C4-2B (cell line): ENCODE results near the gene TK2.

Experiments used
- H3K27ac ChIP-seq: fragments of 450-650 bp; 2 replicates; pipeline ENCODE4 v1.5.1; 2017
- ZFX ChIP-seq: fragments of 450-650 bp; IDR thresholded peaks from 2 replicates; pipeline ENCODE4 v1.6.1; 2017
- TF ChIP-seq, protein P1 (sequence below): fragments of 450-650 bp; conservative IDR thresholded peaks from 2 replicates; pipeline ENCODE4 v1.5.1; 2017; ENCODE audit warnings: mild to moderate bottlenecking

The TK2 gene

DNA sequence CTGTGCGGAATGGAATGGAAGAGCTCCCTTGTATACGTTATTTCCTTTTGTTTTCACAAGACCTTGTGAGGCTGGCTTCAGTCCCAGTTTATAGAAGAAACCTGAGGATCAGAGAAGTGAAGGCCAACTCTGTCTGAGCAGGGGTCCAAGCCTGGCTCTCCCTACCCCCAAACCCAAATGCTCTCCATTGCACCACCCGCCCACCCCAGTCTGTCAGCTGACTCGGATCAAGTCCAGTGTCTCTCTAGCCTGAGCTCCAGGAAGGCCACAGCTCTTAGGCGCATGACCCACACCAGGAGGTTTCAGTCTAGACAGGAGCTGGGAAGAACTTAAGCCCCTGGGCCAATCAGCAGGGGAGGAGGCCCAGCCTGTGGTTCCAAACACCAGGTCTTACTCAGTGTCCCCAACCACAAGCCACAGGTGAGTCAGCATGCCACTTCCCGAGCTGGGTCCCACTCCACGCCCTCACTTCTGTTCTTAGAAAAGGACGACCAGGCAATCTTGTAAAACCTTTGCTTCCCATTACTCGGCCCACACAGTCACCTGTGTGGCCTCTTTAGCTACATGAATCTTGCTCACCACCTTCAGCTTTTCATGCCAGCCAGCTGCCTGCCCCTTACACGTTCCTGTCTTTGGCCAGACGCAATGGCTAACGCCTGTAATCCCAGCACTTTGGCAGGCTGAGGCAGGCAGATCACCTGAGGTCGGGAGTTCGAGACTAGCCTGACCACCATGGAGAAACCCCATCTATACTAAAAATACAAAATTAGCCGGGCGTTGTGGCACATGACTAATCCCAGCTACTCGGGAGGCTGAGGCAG, 27.8 kb downstream of the TK2 start:
- H3K27ac ChIP-seq = no peak overlapping the region
- TF ChIP-seq, protein P1, sequence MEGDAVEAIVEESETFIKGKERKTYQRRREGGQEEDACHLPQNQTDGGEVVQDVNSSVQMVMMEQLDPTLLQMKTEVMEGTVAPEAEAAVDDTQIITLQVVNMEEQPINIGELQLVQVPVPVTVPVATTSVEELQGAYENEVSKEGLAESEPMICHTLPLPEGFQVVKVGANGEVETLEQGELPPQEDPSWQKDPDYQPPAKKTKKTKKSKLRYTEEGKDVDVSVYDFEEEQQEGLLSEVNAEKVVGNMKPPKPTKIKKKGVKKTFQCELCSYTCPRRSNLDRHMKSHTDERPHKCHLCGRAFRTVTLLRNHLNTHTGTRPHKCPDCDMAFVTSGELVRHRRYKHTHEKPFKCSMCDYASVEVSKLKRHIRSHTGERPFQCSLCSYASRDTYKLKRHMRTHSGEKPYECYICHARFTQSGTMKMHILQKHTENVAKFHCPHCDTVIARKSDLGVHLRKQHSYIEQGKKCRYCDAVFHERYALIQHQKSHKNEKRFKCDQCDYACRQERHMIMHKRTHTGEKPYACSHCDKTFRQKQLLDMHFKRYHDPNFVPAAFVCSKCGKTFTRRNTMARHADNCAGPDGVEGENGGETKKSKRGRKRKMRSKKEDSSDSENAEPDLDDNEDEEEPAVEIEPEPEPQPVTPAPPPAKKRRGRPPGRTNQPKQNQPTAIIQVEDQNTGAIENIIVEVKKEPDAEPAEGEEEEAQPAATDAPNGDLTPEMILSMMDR = no peak
- TF ChIP-seq ZFX = no peak

DNA sequence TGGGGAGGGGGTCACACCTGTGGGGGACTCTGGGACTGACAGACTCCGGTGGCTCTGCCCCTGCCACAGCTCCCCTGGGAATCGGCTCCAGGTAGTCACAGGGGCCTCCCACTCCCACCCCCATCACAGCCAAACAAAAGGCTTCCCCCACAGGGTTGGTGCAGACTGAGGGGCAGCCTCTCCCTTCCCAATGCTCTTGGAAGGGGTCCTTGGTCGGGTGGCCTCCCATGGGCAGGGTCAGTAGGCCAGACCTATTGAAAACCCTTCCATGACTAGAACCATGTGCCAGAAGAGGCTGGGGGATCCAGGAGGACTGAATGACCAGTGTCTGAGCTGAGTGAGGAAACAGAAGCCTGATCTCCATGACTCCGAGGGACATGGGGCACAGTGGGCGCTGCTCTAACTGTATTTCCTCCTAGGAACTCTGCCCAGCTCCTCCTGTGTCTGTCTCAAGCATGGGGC, 28.6 kb downstream of the TK2 start:
- H3K27ac ChIP-seq = no peak overlapping the region
- TF ChIP-seq, protein P1 = no peak
- no peak for TF ChIP-seq ZFX

DNA sequence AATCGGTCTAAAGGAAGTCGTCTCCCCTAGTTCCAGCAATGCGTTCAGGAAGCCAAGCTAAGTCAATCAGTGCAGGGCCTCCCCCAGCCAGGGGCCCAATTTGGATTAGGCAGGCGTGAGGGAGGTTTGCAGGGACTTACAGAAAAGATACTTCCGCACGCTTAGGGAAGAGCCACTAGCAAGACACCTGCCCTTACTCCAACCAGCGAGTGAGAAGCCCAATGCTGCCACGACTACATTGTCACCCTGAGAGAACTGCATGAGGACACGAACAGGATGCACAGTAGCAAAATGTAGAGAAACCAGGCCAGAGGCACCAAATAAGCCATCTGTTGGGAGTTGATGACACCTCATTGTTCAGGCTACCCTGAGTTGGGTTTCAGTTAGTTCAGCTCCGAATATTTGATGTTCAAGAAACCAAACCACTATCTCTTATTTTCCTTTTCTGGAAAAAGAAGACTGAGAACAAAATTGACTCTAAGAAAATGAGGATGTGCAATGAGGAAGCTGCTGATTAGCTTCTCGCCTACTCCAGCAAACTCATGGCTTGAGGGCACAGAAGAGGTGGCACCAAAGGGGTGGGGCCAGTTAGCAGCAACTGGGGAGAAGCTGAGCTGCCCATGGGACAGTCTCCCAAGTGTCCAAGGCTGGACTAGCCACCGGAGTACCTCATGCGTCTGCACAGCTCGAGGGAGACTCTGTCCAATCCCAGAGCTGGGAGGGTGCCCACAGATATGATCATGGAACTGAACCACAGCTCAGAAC, 29.3 kb downstream of the TK2 start:
- no peak overlapping the region; the same call in 1 of the 2 replicates for H3K27ac ChIP-seq
- TF ChIP-seq ZFX = no peak
- TF ChIP-seq, protein P1 = no peak

DNA sequence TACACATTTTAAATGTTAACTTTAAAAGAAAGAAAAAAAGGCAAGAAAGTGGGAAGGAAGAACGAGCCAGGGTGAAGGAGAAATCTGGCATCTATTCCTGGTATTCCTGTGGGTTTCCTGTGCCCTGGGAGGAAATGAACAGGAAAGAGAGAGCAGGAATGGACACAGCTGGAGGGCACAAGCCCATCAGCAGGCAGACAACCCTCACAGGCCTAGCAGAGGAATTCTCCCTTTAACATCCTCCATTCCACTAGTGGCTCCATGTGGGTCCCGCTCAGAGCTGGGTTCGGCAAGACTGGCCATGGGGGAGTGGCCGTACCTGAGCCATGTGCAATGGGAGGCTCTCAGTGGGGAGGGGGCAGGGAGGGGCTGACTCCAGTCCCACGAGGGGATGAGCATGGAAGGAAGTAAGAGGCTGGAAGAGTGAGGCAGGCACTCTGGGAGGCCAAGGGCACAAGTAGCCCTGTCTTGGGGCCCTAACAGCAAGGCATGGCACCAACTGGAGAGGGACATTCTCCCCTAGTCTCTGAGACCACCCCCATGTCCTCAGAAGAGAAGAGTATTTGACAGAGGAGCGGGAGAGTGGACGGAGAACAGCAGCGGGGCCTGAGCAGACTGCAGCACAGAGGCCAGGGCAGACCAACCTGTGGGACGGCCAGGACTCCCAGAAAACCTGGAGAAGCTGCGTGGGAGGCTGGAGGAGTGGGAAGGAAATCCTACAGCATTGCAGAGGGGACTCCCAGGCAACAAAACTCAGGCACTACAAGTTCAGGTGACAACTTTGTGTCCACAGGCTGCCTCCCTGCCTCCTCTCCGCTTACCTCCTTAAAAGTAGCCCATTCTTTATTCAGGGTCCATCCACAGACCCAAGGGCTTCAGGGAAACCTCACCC, 30.2 kb downstream of the TK2 start:
- TF ChIP-seq ZFX = no peak
- TF ChIP-seq, protein P1 = no peak
- H3K27ac ChIP-seq = peak overlapping the region; percentile 1; the same call in 1 of the 2 replicates

DNA sequence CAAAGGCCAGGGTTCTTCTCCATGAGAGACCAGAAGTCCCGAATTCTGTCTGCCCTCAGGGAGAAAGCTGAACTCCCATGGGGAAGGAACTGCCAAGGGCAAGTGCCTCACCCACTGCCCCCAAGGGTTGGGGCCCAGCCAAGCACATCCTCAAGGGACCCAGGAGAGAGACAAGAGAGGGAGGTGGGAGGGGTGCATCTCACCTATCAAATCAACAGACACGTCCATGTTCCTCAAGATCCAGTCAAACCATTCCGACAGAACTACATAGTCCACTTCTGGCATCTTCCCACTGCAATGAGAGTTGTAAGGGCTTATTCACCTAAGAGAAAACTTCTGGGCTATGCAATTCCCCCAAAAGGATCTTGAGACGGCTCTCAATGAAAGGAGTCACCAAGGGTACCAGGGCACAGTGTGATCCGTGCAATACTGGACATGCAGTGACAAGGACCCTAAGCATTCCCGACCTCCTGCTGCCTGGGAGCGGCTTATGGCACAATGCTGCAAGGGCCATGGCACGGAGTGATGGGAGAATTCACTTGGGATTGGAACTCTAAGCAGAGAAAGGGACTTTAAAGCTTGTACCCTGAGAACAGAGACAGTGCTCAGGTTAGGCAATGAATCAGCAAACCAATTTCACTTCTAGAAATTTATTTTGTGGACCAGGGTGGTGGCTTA, 32.2 kb downstream of the TK2 start:
- peak overlapping the region; percentile 94 for H3K27ac ChIP-seq
- TF ChIP-seq, protein P1 = no peak
- TF ChIP-seq ZFX = no peak

DNA sequence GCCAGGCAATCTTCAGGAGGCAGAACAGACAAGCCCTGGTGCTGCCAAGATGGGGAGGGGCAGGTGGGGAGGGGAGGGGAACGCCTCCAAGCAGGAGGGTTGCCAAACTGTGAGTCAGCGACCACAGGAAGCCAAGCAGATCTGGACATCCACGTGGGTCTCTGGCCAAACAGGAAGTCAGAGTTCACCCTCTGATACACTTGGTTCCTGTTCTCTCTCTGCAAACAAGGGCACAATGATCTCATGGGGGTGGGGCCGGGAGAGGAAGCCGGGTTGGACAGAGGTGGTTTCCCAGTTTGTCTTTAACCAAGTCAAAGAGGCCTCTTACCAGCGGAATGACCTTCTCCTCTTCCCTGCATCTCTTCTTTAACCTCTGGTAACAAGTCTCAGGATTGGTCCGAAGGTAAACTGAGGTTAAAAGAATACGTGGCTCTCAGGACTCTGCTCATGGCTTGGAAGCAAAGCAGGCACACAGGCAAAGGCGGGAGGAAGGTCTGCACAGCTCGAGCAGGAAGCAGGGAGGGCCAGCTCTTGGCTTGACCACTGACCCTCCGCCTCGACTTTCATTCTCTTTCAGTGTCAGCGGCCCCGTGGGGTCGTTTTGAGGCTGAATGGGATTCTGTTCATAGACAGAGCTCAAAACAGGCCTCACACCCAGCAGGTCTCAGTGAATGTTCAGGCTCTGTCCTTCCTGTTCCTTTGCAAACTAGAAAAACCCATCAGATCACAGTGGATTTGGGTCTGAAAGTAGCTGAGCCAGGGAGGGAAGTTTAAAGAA, 32.9 kb downstream of the TK2 start:
- TF ChIP-seq ZFX = no peak
- TF ChIP-seq, protein P1 = no peak
- peak overlapping the region; percentile 94 for H3K27ac ChIP-seq
